ENCODE data around the gene MTRF1.

DNA sequence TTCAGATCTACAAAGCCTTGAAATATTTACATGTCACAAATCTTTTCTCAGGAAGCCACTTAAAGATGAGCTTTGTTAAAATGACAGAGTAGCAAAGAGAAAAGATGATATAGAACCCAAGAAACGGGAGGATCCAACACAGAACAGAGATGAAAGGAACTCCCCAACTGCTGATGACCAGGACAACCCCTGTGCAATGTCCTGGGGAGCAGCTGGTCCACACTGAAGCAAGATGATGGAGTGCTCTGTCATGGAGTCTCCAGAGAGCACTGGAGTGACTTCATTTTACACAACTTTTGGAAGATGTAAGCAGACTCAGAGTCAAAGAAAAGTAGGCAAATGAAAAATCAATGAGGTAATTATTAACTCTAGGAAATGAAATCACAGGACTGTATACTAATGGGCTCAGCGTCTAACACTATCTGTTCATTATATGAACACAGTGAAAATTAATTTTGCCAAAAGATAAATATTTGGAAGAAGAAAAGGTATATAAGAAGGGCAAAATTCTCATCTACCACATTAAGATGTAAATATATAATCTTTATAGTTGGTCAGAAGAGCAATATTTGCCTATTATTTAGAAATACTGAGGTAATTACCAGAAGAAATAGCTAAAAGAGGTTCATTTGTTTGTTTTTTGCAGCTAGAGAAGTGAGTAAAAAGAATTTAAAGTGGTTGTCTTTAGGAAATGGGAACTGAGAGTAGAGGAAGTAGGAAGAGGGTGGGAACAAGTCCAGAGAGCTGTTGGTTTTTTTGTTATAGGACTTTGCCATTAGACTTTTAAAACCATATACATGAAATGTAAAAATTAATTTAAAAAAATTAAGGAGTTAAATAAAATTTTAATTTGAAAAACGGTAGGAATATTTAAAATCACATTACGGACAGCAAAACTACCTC lies 30.5 kb downstream of the MTRF1 start:
- TF ChIP-seq, protein P1, sequence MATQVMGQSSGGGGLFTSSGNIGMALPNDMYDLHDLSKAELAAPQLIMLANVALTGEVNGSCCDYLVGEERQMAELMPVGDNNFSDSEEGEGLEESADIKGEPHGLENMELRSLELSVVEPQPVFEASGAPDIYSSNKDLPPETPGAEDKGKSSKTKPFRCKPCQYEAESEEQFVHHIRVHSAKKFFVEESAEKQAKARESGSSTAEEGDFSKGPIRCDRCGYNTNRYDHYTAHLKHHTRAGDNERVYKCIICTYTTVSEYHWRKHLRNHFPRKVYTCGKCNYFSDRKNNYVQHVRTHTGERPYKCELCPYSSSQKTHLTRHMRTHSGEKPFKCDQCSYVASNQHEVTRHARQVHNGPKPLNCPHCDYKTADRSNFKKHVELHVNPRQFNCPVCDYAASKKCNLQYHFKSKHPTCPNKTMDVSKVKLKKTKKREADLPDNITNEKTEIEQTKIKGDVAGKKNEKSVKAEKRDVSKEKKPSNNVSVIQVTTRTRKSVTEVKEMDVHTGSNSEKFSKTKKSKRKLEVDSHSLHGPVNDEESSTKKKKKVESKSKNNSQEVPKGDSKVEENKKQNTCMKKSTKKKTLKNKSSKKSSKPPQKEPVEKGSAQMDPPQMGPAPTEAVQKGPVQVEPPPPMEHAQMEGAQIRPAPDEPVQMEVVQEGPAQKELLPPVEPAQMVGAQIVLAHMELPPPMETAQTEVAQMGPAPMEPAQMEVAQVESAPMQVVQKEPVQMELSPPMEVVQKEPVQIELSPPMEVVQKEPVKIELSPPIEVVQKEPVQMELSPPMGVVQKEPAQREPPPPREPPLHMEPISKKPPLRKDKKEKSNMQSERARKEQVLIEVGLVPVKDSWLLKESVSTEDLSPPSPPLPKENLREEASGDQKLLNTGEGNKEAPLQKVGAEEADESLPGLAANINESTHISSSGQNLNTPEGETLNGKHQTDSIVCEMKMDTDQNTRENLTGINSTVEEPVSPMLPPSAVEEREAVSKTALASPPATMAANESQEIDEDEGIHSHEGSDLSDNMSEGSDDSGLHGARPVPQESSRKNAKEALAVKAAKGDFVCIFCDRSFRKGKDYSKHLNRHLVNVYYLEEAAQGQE (IDR thresholded peaks at IDR 0.05; ENCODE audit: insufficient read depth in 1 of 2, low read depth in 2 of 2, low read length in 2 of 2) = no peak
- no peak for TF ChIP-seq FOXP2 (optimal IDR thresholded peaks at IDR 0.05; ENCODE audit: borderline replicate concordance, extremely low read depth, extremely low read length, insufficient read depth)
- TF ChIP-seq TAF1 (IDR thresholded peaks at IDR 0.05; ENCODE audit: borderline replicate concordance, insufficient read depth, low read length) = no peak
- no peak for TF ChIP-seq POLR2AphosphoS5 (IDR thresholded peaks at IDR 0.05; ENCODE audit: low read depth, low read length)

All from PFSK-1 (cell line).